DMS53 treated with DMSO at 0.1 percent for 48 hours (cell line): ENCODE results near the gene TLE3.
"Not testable (repeated sequence)": the region's sequence is repeated elsewhere in the genome, so short reads cannot be mapped to it uniquely, and the experiment has no call there.

Experiments
- DNase-seq: peaks from one replicate; lab custom pipeline; 2025; ENCODE audit not compliant: unreplicated experiment; lab: John Stamatoyannopoulos, UW

The TLE3 gene

DNA sequence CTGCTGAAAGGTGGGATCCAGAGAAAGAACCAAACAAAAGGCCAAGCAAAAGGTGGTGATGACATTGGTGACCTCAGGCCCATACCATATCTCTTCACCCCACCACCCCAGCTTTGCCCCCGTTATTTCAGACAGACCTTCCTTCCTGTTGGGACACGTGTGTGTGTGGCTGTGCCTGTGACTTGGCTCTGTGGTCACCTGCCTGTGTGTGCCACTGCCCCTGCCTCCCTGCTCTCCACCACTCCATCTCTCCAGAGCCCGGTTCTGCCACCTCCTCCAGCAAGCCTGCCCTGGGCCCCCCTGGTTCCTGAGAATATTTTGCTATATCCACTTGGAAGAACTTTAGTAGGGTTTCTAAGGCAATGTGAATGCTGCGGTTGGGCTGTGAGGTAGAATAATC lies 28.6 kb upstream of the TLE3 start:
- no peak for DNase-seq

DNA sequence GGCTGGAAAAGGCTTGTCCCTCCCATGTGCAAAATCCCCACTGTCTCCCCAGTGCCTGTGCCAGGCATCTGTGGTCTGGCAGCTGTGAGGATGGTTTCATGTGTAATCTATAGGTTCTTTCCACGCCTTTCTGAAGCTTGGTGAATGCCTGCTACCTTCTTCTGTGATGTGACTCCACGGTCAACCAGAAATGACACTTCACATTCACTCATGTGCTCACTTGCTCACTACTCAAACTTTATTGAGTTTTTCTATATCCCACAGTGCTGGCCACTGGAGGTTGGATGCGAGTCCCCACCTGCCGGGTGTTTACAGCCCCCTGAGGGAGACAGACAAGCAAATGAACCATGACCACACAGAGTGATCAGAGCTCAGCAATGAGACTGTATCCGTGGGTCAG lies 27.9 kb upstream of the TLE3 start:
- no peak for DNase-seq

DNA sequence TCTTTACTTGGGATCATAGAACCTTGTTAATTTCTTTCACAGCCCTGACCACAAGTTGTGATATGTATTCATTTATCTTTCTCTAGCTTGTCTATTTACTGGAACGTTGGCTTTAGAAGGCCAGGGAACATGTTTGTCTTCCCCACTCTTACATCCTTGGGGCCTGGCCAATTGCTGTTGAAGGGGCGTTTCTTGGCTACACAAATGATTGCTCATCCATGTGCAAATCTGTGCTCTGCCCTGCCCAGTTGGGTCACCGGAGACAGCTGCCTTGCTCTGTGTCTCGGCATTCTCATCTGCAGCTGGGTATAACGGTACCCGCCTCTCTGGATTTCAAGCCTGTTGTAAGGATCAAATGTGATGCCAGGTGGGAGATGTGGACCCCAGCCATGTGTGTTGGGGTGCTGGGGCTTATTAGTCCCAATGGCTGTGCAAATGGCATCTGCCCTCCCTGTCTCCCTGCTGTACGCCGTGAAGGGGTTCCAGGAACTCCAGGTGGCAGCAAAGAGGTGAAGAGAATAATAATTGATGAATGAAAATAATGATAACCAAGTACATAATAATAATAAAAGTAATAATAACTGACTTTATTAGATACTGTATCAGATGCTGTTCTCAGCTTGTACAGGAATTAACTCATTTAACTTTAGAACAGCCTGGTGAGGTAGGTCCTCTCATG lies 24.0 kb upstream of the TLE3 start:
- DNase-seq, result no peak

DNA sequence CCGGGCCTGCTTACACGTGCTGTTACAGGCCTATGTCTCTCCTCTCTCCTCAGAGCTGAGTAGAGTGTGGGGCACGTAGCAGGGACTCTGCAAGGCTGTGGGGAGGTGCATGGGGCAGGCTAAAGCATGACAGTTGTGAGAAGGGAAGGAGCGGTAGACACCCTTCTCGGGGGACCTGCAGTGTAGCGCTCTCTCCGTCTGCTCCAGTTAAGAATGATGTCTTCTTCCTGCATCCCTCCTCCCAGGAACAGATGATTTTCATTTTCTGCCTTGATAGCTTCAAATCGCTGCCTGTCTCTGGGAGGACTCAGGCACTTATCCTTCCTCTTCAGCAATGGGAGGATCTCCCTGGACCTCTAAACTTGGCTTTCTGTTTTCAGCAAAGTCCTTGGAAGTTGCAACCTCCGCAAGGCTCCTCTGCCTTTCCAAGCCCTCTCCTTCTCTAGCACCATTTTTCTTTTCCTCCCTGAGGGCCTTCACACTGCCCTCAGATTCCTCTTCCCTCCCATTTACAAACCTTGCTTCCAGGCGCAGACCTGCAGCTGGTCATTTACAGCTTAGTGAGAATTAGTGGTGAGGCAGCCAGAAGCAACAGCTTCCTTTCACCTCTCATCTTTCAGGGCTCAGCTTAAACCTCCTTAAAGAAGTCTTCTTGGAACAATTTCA lies 23.4 kb upstream of the TLE3 start:
- no peak for DNase-seq

DNA sequence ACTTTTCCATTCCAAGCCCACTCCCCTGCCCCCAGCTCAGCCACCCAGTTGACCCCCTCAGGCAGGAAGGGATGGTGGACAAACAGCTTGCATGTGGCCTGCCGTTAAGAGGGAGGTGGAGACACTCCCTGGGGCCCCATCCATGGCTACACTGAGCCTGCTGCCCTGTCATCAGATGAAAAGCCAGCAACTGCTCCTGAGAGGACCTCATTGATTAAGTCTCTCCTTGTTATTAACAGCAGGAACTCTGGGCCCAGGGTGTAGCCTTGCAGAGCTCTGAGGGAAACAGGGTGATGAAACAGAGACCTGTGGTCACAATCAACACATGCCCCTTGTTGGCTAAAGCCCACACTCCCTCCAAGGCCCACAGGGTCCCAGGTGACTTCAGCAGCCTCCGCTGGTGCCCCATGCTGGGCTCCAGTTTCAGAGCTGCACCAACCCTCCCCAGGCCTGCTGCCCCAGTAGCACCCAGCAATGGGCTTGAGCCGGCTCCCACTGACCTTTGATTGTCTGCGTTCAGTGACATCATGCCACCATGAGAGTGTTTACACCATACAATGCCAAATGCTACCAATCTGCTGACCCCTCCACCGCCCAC lies 22.3 kb upstream of the TLE3 start:
- no peak for DNase-seq

DNA sequence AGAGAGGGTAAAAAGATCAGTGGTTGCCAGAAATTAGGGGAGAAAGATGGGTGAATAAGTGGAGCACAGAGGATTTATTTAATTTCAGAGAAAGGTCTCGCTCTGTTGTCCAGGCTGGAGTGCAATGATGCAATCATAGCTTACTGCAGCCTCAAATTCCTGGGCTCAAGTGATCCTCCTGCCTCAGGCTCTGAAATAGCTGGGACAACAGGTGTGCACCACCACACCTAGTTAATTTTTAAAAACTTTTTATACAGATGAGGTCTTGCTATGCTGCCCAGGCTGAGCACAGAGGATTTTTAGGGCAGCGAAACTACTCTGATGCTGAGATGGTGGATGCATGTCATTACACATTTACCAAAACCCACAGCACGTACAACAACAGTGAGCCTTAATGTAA lies 20.9 kb upstream of the TLE3 start:
- DNase-seq, result no peak

DNA sequence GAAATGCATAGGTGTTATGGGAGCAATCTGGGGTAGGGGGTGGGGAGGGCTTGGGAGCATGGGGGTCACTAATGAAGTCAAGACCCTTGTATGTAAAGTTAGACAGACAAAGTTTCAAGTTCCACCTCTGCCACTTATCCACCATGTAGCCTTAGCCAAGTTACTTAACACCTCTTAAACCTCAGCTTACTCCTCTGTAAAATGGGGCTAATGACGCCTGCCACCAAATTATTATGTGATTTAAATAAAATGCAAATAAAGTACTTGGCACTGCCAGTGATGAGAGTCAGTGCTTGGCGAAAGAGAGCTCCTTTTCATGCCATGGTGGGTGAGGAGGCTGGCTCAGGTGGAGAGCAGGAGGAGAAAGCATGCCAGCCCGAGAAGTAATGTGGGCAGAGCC lies 18.6 kb upstream of the TLE3 start:
- DNase-seq, result no peak

DNA sequence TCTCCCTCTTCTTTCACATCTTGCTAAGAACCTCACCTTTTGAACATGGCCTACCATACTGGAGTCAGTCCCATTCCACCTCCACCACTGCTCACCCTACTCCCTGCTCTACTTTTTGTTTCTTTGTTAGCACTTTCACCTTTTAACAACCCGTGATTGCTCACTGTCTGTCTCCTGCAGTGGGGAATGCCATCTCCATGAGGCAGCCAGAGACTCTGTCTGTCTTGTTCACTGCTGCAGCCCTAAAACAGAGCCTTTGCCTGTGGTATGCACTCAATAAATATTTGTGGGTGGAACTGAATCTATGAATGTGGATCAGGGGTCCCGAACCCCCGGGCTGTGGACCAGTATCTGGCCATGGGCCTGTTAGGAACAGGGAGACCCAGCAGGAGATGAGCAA lies 16.5 kb upstream of the TLE3 start:
- no peak for DNase-seq

DNA sequence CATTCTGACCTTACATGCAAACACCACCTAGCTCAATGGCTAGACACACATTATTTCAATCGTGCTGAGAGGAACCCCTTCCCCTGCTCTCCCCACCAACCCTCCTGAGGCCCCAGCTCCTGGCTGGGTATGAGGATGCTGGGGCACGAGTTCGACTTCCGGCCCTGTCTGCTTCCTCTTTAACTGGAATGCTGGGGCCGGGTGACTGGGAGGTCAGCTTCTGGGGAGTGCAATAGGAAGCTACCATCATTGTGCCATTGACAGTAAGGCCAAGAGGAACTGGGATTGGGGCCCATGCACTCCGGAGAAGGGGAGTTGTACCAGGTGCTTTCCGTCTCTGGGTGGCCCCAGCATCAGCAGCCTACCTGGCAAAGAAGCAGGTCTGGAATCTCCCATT lies 15.6 kb upstream of the TLE3 start:
- DNase-seq, result no peak

DNA sequence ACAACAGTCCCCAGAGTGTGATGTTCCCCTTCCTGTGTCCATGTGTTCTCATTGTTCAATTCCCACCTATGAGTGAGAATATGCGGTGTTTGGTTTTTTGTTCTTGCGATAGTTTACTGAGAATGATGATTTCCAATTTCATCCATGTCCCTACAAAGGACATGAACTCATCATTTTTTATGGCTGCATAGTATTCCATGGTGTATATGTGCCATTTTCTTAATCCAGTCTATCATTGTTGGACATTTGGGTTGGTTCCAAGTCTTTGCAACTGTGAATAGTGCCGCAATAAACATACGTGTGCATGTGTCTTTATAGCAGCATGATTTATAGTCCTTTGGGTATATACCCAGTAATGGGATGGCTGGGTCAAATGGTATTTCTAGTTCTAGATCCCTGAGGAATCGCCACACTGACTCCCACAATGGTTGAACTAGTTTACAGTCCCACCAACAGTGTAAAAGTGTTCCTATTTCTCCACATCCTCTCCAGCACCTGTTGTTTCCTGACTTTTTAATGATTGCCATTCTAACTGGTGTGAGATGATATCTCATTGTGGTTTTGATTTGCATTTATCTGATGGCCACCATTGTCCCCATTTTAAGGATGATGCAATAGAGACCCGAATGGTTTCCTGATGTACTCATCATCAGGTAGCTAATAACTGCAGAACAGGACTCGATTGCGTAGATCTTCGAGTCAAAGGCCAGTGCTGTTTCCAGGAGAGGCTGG lies 15.0 kb upstream of the TLE3 start:
- DNase-seq, result not testable (repeated sequence)

DNA sequence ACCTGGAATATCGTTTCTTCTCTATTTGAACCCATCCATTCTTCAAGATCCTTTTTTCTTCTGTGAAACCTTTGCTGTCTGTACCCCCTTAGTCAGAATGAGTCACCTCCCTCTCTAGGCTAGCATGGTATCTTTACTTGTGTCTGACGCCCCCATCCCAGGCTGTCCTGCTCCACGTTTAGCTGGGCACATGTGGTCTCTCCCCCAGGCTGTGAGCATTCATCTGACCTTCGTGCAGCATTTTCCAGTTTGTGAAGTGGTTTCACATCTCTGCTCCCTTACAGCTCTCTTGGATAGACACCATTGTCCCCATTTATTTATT lies 14.3 kb upstream of the TLE3 start:
- DNase-seq, result no peak

DNA sequence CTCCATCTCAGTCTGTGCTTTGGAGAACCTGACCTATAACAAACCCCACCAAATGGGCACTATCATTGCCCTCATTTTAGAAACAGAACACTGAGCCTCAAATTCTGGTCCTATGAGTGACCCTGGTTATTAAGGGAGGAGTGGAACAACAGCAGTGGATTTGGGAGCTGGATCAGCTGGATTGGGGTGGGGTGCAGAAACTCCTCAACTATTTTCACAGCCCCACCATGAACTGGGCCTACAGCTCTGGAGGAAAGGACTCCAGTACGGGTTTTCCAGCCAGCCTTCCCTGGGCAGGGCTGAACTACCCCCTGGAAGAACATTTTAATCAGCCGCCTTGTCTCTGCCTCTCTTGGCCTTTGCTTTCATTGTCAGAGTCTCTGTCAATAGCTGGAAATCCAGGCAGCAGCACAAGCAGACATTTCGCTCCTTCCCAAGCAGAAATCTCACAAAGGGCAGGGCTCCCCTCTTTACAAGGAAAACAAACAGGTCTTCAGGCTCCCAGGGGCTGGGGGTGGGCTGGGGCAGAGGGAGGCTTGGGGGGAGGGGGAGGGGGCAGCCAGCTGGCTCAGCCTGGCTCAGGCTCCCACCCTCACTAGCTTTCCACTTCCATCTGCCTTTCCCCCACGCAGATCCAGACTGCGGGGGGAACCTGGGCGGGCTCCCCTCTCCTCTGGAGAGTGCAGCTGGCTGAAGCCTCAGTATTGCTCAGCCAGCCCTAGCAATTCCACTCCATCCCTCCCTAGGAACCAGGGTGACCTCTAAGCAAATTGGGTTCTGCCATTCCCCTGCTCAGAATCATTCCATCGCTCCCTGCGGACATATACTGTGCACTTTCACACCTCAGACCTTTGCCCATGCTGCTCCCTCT lies 13.7 kb upstream of the TLE3 start:
- DNase-seq, result peak; percentile 63

DNA sequence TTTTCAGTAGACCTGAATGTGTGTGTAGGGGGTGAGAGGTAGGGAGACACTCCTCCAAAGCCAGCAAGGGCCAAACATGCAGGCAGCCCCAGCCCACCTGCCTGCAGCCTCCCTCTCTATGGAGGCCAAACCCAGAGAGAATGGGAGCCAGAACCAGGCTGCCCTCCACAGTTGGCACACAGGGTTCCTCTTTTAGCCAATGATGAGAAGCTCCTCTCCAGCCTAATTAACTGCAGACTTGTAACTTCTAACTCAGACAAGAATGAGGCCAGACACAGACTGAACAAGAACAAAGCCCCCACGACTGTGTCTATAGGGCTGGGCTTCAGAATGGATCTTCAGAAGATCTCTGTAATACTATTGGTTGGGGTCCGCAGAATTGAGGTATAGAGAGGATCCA lies 12.3 kb upstream of the TLE3 start:
- DNase-seq, result peak; percentile 13

DNA sequence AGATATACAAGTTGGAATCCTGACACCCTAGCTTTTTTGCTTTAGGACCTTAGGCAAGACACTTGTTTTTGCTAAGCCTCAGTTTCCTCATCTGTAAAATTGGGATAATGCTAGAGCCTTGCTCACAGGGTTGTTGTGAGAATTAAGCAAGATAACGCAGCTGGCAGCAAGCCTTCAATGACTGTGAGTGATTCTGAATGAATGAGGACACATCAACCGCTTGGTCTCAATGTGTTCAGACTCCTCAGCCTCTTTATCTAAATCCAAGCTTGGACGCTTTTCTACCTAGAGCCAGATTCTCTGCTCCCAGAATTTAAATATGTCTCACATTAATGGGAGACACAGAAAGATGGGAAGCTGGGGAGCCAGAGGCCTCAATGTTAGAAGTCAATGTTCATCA lies 11.8 kb upstream of the TLE3 start:
- no peak for DNase-seq

DNA sequence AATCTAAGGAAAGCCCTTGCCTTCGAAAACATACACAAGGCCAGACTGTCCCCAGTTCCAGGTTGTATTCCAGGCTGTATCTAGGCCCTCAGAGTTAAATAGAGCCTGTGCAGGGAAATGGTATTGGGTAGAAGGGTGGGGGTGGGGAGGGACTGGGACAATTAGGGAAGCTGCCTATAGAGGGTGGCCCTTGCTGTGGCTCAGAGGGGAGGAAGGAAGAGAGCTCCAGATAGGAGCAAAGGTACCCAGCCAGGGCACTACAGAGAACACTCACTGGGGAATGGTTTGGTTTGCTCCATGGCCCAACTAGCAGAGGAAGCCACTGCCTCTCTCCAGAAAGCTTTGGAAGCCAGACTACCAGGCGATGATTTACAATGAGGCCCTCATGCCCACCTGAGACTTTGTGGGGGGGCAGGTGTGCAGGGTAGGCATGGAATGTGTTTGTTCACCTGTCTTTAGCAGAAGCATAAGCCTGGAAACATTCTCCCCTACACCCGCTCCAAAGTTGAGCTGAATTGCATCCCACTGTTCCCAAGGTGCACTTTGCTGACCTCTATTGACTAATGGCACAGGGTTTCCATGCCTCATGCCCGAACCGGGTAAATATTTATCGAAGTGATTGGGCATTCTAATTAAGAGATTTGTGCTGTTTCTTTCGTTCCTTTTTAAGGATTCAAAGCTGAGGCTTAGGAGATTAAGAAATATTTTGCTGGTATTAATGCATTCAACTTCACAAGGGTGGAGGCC lies 6.3 kb upstream of the TLE3 start:
- no peak for DNase-seq

DNA sequence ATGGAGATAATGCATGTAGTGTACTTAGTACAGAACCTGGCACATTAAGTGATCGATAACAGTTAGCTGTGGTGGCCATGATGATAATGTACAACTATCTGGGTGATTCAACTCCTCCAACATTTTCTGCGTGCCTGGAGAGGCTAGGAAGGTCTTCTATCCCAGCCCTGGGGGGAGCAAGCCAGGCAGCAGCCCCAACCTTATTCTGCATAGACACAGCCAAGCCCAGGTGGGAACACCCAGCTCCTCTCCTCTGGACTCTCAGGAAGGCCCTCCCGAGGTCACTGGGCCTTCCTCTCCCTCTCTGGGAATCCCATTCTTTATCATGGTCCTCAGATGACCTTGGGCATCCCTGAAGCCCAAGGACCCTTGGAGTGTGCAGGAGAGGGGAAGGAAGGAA lies 5.1 kb upstream of the TLE3 start:
- no peak for DNase-seq

DNA sequence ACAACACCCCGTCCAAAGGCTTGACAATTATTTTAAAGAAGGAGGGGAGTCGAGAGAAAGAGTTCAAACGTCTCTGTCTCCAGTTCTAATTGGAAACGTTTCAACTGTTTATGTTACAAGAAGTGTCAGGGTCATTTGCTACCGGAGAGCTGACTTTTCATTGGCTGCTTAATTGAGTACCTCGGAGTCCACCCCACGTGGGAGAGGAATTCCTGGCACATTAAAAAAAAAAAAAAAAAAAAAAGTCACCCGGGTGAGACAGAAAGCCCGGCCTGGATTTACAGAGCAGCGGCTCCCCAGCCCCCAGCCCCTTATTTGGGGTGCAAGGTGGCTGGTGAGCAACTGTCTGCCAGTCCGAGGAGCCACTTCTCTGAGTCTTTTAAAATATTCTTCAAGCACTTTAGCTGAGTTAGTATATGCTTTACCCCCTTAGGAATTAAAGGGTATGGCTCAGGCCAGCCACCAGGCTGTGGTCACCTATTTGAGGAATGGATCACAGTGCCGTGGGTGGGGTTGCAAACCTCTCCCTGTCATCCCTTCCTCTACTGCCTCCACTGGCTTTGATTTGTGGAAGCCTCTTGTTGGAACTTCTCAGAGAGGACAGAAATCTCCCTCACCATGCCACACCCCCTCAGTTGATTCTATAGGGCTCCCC lies 3.9 kb upstream of the TLE3 start:
- DNase-seq, result peak; percentile 72

DNA sequence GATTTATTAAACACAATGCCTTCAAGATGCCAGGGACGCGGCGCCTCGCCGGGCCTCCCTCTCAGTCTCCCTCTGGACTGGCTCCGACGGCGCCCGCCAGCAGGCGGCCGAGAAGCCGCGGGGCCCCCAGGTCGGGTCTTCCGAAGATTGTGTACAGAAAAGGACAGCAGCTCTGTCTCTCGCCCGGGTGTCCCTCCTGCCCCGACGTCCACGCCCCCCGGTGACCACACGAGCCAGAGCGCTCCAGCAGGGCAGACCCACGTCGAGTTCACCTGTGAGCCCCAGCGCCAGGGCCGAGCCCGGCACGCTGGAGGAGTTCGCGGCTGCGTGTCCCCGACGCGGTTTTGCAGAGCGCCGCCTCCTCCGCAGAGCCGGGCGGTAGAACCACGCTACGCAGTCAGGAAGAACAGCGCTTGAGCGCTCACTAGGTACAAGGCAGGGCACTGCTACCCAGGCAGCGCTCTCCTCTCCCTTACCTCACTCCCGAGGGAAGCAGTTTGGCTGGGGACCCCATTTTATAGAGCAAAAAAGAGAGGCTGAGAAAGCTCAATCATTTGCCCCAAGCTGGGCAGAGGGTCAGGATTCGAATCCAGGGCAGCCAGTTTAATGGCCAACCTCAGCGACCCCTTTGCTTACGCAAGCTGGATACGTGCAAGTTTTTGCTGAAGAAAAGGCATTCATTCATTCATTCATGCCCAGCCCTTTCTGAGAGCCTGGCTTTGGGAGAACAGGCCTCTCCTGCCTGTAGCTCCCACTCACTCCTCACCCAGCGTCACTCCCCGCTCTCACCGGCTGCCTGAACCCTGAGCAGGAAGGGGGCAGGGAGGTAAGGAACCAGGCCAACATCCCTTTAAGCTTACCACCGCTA lies 3.0 kb upstream of the TLE3 start:
- DNase-seq, result peak; percentile 61

DNA sequence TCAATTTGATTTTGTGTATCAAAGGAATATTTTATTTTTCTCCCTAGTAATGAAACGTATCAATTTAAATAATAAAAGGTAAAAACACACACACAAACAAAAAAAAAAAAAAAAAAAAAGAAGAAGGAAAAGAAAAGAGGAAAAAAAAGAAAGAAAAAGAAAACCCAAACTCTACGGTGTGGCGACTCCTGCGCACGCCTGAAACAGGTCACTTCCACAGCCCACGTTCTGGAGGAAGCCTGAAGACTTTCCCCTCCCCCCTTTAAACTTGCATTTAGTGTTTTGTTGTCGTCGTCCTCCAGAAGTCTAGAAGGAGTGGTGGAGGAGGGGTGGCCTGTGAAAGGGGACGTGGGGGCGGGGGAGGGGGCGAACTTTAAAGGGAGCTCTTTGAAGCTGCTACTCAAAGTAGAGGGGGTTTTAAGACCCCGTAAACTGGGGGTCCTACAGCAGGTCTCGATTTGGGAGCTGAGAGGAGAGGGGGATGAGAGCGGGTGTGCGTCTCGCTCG lies 2.3 kb upstream of the TLE3 start:
- DNase-seq, result no peak
